DMS 273 (cell line): ENCODE data around the gene CNOT2.
"Not testable (repeated sequence)": the region's sequence is repeated elsewhere in the genome, so short reads cannot be mapped to it uniquely, and the experiment has no call there.

Experiments
- DNase-seq: peaks from one replicate; lab custom pipeline; 2025; ENCODE audit not compliant: unreplicated experiment; lab: John Stamatoyannopoulos, UW

Gene CNOT2

GRCh38 chr12:70304684-70305555 is 61.7 kb downstream of the CNOT2 start:
- not testable (repeated sequence) for DNase-seq

- DNase-seq: no peak
Observed at GRCh38 chr12:70305794-70306193, 62.6 kb downstream of the CNOT2 start.

GRCh38 chr12:70306676-70307075 is 63.4 kb downstream of the CNOT2 start:
- no peak for DNase-seq

- DNase-seq: no peak
Observed at GRCh38 chr12:70307868-70308267, 64.6 kb downstream of the CNOT2 start.

GRCh38 chr12:70309348-70309747 is 66.1 kb downstream of the CNOT2 start:
- DNase-seq: no peak

GRCh38 chr12:70314145-70314544 is 70.9 kb downstream of the CNOT2 start:
- no peak for DNase-seq

GRCh38 chr12:70317781-70318180 is 74.5 kb downstream of the CNOT2 start:
- DNase-seq: no peak

- DNase-seq: no peak
Observed at GRCh38 chr12:70319605-70320004, 76.4 kb downstream of the CNOT2 start.

GRCh38 chr12:70321191-70321590 is 78.0 kb downstream of the CNOT2 start:
- no peak for DNase-seq

- DNase-seq: no peak
Observed at GRCh38 chr12:70327541-70327940, 84.3 kb downstream of the CNOT2 start.

- no peak for DNase-seq
Observed at GRCh38 chr12:70329728-70330127, 86.5 kb downstream of the CNOT2 start.

GRCh38 chr12:70330158-70330557 is 86.9 kb downstream of the CNOT2 start:
- no peak for DNase-seq

GRCh38 chr12:70332236-70332635 is 89.0 kb downstream of the CNOT2 start:
- no peak for DNase-seq

- no peak for DNase-seq
Observed at GRCh38 chr12:70334742-70335141, 91.5 kb downstream of the CNOT2 start.

- DNase-seq: no peak
Observed at GRCh38 chr12:70338531-70338930, 95.3 kb downstream of the CNOT2 start.

- peak; percentile 2 for DNase-seq
Observed at GRCh38 chr12:70351076-70351475, 107.8 kb downstream of the CNOT2 start.

GRCh38 chr12:70353780-70354660 is 110.8 kb downstream of the CNOT2 start:
- DNase-seq: no peak

GRCh38 chr12:70354787-70355186 is 111.6 kb downstream of the CNOT2 start:
- no peak for DNase-seq

- no peak for DNase-seq
Observed at GRCh38 chr12:70355972-70356371, 112.7 kb downstream of the CNOT2 start.

GRCh38 chr12:70359458-70360197 is 116.4 kb downstream of the CNOT2 start:
- DNase-seq: no peak

- no peak for DNase-seq
Observed at GRCh38 chr12:70360218-70360617, 117.0 kb downstream of the CNOT2 start.
